ENCODE data around the gene OR52E4. TPM values are rescaled to one million over a fixed set of nuclear protein-coding genes. Genes with fewer than 3 reads are reported as not detected.

Gene OR52E4
- total and polyA plus RNA-seq, 10 of the 15 experiments (the other 5 are each of a cell fraction or from before 2014, with no cell fraction given): not detected

GRCh38 chr11:5931061-5931460, 50.6 kb downstream of the OR52E4 start (continued):
- TF ChIP-seq ZBTB4 (CRISPR knock-in tag; IDR thresholded peaks at IDR 0.05): no peak

GRCh38 chr11:5932671-5933070, 52.2 kb downstream of the OR52E4 start:
- Histone ChIP-seq H4K20me1 (ENCODE audit: control insufficient read depth, insufficient read depth) (no peaks in the 10 kb centered on the region), H3K4me1 (ENCODE audit: control insufficient read depth, insufficient read depth, low read length) (no peaks in the 10 kb centered on the region), H3K79me2 (ENCODE audit: control insufficient read depth, insufficient read depth, low read length) (no peaks in the 10 kb centered on the region), H3K9ac (ENCODE audit: control insufficient read depth, insufficient read depth, low read length) (no peak overlapping the region), H3K36me3 (ENCODE audit: control insufficient read depth in 2 of 2, insufficient read depth in 2 of 2, low read length in 1 of 2) (no peaks in the 10 kb centered on the region), H2AFZ (ENCODE audit: control insufficient read depth, low read depth, low read length) (no peak overlapping the region), H3K4me3 (no peak overlapping the region), H3K27ac (ENCODE audit: control insufficient read depth, insufficient read depth) (no peak overlapping the region), H3K27me3 (replicated peaks in 1 of 2; ENCODE audit: control insufficient read depth in 2 of 2, insufficient read depth in 2 of 2, low read length in 1 of 2) (no peaks in the 10 kb centered on the region), H3K4me2 (ENCODE audit: control insufficient read depth, insufficient read depth) (no peak overlapping the region), H3K9me3 (replicated peaks; ENCODE audit: control insufficient read depth, insufficient read depth, low read length) (no peaks in the 10 kb centered on the region; the same call in 2 of the 3 replicates)
- TF ChIP-seq RELA (IDR thresholded peaks at IDR 0.05; ENCODE audit: borderline replicate concordance, partially characterized antibody): no peak
- TF ChIP-seq TAF1 (IDR thresholded peaks at IDR 0.05; ENCODE audit: borderline replicate concordance, low read depth, low read length): no peak
- TF ChIP-seq SPI1 (IDR thresholded peaks at IDR 0.05; ENCODE audit: borderline replicate concordance, insufficient read depth, low read depth, low read length): no peak
- TF ChIP-seq RELB (IDR thresholded peaks at IDR 0.05; ENCODE audit: low read depth): no peak
- TF ChIP-seq ZNF217 (IDR thresholded peaks at IDR 0.05): no peak
- no peak for TF ChIP-seq KAT2A (conservative IDR thresholded peaks at IDR 0.05; ENCODE audit: control insufficient read depth, low read depth, low read length)
- no peak for TF ChIP-seq CREB1 (IDR thresholded peaks at IDR 0.05; ENCODE audit: low read depth)
- TF ChIP-seq RFX5 (IDR thresholded peaks at IDR 0.05; ENCODE audit: low read depth, low read length): no peak
- no peak for TF ChIP-seq CBFB (IDR thresholded peaks at IDR 0.05; ENCODE audit: low read depth)
- no peak for TF ChIP-seq RAD51 (IDR thresholded peaks at IDR 0.05)
- TF ChIP-seq FOXK2 (IDR thresholded peaks at IDR 0.05): no peak
- no peak for TF ChIP-seq NR2C1 (IDR thresholded peaks at IDR 0.05)
- no peak for TF ChIP-seq USF2 (IDR thresholded peaks at IDR 0.05; ENCODE audit: borderline replicate concordance, low read depth, low read length)
- ATAC-seq: no peak
- no TSS peak for BruUV-seq (replicated peaks)
- DNase-seq (ENCODE audit: low read depth, low spot score): no peak
- no peak for FAIRE-seq
- ChIA-PET RAD21 (ENCODE audit: unreplicated experiment) (no interaction called here), CTCF (no interaction called here), SMC1A (ENCODE audit: uncharacterized antibody, unreplicated experiment) (no interaction called here), POLR2A (no interaction called here)
- 80% methylated on average over 11 of the region's 11 CpGs for WGBS (ENCODE audit: insufficient coverage, insufficient replicate concordance, low lambda C conversion rate, missing lambda C conversion rate)
- in situ Hi-C loops (cut with MboI): no loop called here
- intact Hi-C loops (cut with micrococcal nuclease; ENCODE audit: unreplicated experiment): no loop called here

All from GM12878 (cell line).